Activated naive CD4-positive, alpha-beta T cell treated with Interleukin-2 at 50 U/mL for 16 hours (primary cell): ENCODE data around the gene KIF3A.

Source experiments
- DNase-seq: peaks from one replicate; pipeline ENCODE4 v3.0.0-alpha.2; 2020

Gene KIF3A

DNA sequence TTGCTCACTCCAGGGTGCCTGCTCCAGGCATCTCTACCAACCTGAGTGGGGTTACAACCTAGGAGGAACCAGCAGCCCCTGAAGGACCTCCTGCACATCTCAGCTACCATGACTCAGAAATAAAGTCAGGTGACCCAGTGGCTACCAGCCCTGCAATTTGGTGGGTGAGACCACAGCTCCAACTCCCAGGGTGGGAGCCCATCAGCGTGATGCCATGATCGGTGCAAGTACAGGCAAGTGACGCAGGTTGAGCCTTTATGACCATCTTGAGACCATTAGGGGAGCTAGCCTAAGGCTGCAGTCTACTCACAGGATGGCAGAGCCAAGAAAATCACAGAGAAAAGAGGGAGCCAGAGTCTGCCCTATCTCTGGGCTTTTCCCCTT, 31.1 kb upstream of the KIF3A start:
- DNase-seq, result no peak

DNA sequence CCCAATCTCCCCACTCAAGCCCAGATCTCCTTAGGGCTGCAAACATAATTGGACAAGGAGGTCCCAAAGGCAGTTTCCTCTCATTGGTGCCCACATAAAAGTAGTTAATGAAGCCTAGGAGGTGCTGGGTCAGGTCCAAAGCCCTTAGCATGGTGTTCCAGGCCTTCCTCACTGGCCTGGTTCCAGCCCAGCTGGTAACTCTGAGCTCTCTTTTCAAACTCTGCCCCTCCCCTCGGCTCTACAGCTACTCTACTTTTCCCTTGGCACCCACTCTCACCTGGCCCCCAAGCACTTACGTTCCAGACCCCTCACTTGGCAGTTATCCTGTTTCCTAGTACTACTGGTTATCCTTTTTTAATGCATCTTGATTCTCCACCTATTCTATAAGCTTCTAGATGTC, 29.8 kb upstream of the KIF3A start:
- DNase-seq, result no peak

DNA sequence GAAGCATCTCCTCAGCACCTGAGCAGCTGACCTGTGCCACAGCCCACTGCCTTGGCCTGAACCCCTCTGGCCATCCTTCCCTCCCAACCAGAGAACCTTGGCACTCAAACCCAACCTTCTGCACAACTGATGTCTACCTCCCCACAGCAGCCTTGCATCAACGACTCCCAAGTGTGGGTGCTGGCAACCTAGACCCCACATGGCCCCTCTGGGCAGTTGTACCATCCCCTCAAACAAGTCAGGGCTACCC, 29.4 kb upstream of the KIF3A start:
- DNase-seq, result no peak

DNA sequence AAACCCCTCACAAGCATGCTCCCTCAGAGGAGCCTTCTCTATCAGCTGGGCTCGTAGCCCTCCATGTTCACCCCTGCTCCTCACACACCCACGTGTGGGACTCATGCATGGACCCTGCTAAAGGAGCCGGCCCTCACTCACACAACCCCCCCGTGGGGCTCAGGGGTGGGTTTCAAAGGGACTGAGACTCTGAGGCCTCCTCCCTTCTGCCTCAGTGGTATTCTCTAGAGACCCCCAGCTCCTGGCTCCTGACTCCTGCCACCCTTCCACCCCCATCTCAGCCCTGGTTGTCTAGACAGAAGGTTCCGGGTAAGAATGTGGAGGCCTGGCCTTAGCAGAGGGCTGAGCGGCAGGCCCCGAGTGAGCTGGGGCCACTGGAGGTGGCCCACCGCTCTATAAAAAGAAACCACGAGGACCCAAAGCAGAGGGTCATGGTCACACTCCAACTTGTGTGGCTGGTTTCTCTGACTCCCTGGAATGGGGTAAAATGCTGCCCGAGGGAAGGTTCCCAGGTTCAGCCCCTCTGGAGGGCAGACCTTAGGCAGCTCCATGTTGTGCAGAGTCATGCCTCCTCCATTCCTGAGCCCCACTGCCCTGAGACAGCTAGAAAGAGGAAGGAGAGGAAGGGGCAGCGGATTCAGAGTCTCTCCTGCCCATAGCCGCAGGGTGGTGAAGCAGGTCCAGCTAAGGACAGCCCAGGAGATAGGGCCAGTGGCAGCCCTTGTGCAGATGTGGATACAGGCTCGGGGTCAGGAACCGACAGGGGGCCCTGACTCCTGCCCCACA, 28.9 kb upstream of the KIF3A start:
- DNase-seq, result no peak

DNA sequence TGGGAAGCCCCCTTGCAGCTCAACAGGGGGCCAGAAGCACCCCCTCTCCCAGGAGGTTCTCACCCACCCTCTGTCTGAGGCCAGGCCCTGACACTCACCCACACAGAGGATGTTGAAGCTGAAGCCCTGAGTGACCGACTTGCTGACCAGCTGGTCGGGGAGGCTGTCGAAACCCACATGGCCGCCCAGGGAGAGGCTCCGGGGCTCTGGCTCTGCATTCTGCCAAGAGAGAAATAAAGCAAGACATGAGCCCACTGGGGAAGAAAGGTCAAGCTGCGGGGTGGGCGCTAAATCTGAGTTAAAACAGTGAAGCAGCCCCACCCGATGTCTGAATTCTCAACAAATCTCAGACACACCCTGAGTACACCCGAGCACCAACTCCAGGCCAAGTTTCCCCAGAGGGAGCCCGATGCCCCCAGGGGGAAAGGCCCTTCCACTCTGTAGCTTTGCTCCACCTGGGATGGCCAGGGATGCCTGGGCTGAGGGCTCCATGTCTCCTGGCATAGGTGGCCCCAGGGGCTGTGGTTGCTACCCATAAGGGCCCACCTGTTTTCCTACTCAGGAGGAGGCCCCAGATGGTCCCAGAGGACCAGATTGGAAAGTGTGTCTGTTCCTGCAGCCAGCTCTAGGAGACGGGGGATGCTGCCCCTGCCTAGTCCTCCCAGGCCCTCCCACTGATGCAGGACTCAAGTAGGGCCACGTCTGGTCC, 28.1 kb upstream of the KIF3A start:
- DNase-seq, result no peak

DNA sequence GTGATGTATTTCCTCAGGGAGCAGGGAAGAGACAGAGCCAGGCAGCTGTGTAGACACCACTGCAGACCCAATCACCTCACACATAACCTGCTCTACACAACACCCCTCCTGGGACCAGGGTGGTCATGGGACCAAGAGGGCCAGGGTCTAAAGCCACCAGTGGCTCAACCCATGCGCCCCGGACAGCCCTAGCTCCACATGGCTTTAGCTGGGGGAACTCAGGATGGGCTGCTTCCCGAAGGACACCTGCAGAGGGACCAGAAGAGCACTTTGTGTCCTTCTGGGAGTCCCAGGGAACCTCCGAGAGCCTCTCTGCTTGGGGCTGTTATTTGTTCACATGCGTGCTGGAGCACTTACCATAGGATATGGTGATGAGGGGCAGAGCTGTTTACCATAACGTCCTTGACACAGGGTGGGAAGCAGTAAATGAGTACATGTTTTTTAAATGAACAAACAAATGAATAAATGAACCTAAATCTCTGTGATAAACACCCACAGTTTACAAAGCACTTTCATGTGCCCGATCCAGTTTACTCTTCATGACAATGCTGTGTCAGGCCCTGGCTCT, 27.4 kb upstream of the KIF3A start:
- DNase-seq, result no peak

DNA sequence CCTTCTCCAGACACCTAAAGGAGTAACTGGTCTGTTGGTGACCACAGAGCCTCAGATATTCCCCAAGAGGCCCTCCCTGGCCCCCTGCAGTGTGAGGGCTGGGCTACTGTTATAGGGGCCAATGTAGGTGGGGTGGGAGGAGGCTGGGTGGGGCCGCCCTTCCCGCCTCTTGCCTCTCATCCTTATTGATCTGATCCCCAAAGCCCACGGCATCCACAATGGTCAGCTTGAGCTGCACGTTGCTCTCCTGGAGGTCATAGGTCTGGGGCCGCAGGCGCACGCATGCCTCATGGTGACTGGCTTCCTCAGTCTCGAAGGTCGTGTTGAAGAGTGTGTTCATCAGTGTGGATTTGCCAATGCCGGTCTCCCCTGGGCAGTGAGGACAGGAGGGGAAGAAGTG, 26.7 kb upstream of the KIF3A start:
- DNase-seq, result no peak

DNA sequence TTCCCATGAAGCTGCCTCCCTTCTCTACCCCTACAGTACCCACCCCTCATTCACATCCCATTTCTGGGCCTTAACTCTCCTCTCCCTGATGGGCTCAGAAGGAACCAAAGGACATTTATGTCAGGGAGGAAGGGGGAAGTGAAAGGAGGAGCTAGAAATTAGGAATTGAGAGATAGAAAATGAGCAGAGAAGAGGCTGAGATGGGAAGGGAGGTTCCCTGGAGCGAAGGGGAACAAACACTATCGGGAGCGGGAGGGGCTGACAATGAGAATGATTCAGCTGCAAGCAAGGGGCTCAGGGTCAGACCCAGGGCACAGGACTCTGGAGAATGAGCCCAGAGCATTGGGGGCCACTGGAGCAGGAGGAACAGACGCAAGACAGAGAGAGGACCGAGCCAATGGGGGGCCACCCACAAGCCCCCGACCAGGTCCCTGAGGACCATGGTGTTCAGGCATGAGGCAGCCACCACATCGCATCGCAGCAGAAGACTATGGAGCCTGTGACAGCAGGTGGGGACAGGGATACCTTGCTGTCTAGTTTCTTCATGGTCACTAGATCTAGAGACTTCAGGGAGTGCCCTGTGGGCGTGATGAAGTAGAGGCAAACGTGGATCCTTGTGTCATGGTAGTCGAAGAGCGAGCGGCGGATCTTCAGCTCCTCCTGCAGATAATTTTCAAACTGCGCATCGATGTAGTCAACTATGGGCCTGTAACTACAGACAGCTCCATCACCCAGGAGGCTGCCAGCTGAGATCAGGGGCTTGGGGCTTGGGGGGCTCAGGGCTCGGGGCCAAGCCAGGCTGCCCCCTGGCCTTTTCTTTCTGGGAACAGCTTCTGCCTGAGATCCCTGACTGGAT, 26.1 kb upstream of the KIF3A start:
- DNase-seq, result no peak

DNA sequence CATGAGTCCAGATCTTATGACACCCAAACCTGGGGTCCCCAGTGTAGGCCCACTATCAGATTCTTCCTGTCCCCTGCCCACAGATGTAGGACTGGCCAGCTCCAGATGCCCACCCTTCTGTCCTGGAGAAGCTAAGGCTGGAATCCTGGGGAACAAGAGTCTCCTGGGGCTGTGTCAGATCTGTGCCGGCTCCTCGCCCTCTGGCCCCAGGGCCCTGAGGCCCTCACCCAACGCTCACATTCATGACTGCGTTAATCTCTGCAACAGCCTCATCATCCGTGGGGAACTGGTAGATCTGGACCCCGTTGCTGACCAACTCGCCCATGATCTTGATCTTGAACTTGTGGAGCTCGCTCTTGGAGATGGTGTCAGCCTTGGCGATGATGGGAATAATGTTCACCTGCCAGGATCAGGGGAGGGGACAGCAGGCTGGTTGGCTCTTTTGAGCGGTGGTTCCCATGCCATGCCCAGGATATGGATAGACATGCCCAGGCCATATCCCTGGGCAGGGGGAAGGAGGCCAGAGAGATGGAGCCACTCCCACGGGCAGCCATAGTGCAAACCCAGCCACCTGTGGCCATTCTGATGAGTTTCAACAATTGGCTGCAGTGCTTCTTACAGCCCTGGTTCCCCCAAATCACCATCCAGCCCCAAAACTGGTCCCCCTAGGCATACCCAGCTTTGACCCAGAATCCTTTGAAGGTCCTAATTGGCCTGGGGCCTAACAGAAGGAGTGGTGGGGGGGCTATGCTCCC, 25.1 kb upstream of the KIF3A start:
- DNase-seq, result no peak

DNA sequence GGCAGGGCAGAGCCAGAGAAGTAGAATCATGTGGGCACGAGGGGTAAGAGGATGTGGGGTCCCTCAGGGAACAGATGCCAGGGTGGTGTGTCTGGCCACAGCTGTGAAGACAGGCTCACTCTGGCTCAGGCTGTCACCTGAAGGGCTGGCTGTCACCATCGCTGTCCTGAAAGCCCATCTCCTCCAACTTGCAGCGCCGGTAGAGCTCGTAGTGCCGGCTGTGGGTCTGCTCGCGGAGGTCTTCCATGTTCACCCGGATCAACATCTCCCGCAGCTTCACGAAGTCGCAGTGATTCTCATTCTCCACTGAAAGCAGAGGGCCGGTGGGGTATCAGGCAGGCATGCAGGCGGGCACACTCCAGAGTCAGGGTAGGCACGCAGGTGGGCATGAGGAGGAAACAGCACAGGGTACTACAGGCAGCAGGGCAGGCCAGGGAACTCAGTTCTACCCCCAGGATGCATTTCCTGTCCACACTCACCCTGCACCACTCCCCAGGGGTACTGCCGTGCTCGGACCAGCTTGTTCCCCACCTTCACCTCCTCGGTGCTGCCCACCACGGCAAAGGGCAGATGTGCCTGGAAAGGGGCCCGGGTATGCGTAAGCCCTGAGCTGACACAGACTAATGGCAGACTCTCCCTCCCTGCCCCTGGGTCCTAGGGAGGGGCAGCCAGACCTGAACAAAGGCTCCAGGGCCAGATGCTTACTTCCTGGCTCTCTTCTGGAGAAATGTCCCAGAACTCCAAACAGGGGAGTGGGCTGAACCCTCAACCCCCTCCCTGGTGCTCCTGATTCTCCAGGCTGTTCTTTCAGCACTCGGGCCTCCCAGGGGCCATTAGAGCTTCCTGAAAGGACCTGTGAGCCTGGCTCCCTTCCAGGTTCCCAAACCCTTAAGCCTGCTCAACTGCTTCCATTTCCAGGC, 24.2 kb upstream of the KIF3A start:
- DNase-seq, result no peak

DNA sequence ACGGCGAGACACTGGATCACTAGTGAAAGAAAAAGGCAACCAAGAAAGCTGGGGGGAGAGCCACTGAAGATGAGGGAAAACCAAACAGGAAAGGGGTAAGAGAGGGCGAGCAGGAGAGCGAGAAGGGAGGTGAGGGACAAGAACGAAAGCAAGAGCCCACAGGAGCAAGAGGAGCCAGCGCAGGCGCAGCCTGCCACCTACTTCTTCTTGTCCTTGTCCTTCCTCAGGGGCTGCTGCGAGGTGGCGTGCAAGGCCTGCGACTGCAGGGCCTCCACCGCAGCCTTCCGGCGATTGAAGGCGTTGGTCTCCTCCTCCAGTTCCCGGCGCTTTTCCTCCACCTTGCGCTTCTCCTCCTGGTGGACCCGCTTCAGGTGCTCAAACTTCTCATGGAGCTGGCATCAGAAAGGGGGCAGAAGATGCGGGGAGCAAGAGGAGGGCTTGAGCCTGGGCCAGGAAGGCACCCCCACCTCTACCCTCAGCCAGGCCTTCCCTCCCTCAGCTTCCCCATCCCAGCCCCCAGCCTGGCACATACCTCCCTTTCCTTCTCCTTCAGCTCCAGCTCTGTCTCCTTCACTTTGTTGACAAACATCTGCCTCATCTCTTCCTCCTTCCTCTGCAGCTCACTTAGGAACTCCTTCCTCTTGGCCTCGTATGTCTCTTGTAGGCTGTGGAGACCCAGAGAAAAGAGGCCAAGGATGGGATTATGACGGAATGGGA, 23.4 kb upstream of the KIF3A start:
- no peak for DNase-seq

DNA sequence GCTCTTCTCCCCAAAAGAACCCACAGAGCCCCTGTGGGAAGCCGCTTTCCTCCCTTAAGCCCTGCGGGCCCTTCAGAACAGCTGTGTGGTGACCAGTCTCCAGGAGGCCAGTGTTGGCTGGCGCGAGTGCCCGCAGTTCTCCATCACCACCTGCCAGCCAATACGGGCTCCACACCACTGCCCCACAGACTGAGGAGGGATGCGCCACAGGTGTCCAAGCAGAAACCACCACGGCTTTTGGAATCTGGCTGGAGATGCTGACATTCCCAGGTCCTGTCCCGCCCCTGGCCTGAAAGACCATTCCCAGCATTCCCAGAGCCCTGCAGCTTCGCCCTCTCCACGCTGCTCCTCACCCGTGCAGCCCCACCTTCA, 22.7 kb upstream of the KIF3A start:
- DNase-seq, result no peak

DNA sequence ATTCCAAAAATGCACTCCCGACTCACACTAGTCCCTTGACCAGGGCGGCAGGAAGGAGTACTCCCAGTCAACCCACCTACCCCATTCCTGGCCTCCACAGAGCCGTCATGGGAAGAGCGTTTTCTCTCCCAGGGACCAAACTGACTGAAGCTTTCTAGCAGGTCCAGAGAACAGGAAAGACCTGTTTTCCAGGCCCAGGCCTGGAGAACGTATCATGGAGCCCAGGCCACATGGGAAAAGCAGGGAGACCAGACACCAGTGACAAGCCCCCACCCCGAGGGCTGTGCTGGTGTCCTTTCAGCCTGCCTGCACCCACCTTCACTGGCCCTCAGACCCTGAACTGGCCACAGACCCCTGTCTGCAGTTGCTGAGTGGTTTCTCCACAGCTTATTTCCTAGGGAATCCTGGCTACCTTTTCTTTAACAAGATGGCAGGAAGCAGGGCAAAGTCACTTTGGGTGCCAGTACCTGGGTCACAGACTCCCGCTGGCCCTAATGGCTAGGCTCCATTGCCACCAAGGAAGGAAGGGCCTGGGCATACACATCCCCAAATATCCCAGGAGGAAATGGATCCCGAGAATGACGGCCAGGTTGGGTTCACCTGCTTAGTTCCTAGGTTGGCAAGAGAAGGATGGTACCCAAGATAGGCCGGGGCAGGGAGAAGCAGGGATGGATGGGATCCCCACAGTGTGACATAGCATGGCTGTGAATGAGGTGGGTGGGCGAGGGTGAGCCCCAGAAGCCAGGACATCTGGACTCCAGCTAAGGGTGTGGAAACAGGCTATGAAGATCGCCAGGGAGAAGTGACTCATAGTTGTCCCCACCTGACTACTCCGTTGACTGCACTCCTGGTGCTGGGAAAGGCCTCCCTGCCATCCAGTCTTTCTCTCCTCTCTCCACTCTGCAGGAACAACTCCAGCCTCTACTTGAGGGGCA, 22.0 kb upstream of the KIF3A start:
- DNase-seq, result no peak

DNA sequence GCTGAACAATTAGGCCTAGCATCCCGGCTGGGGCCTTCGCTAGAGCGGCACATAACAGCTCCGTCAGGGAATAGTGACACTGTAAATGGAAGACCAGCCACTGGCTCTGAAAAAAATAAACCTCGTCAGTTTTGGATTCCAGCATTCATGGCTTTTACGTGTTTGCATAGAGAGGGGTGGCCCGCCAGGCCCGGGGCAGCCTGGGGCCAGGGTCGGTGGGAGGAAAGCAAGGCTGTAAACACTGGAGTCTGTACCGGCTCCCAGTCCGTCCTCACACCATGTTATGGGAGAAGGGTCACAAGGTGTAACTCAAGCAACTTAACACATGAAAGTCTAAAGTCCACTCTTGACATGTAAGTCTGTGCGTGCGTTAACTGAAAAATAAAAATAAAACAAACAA, 21.1 kb upstream of the KIF3A start:
- DNase-seq, result no peak

DNA sequence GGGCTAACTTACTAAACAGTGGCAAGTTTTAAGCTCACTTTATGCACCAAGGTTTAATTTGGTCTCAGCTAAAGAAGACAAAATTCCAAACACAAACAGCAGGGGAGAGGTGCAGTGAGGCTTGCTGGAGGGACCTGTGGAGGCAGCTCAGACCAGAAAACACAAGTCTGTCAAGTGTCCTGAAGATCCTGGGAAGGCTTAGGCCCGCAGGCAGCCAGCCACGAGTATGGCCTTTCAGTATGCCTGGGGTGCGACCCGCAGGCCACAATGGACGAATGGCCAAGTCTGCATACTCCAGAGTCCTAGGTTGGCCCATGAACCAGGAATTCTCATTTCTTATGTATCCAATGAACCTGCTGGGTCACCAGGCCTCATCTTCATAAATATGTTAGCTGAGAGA, 19.2 kb upstream of the KIF3A start:
- no peak for DNase-seq

DNA sequence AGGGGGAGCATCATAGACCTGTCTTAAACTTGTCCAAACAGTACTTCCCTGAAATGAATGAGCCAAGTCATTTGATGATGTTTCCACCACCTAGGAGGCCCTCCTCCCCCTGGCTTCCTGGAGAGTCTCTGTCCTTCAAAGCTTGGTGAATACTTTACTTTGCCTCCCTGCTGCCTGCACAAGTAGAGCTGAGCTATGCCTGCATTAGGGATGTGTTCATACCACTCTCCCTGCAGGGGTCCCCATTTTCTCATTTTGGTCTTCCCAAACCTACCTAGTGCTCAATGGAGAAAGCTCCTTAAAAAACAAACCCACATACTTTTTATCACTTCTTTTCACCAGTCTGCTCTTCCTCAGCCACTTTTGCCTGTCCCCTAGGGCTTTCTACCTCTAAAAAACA, 17.6 kb upstream of the KIF3A start:
- DNase-seq, result no peak

DNA sequence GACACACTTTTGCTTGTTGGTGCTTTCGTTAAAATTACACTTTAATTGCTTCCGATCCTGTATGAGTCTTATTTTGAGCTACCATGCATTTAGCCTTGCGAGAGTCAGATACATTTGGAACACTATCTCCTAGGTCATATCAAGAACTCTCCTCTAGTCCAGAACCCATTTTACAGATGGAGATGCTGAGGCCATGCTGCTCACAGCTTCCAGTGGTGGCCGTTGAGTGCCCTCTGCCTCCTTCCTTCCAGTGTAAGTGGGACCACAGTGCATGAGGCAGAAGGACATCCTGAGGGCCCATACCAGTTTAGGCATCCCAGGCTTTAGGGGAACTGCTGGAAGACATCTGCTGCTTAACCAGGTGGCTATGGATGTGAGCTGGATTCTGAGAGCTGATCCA, 16.8 kb upstream of the KIF3A start:
- DNase-seq, result peak; percentile 1

DNA sequence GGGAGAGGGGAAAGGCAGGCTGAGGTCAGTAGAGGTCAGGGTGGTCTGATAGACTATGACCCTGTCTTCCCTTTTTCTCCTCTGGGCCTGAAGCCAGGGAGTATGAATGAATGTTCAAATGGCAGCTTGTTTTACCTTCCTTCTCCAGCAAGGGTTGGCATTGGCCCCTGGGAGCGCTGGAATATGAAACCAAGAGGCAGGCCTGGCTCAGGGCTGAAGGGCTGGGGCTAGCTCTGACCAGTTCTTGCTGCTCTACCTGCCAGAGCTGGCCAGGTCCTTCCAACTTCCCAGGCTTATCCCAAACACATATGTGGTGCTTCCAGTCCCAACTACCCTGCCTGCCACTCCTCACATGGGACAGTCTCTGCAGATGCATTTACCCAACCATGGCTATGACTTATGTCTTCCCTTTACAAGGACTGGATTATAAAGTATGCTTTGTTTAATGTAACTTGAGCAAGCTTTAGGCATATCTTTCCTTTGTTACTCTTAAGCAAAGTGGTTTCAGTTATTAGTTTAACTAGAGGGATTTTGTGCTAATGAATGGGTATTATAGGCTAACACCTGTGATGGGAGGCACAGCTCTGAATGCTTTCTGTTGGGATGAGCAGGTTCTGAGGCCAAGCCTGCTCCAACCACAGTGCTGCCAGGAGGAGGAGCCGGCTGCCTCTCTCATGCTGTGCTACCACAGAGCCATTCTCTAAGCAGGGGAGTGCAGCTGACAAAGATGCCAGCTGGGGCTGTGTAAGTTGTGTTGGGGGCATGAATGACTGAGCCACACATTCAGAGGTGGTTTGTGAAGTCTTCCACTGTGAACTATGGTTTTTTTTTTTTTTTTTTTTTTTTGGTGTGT, 16.0 kb upstream of the KIF3A start:
- no peak for DNase-seq

DNA sequence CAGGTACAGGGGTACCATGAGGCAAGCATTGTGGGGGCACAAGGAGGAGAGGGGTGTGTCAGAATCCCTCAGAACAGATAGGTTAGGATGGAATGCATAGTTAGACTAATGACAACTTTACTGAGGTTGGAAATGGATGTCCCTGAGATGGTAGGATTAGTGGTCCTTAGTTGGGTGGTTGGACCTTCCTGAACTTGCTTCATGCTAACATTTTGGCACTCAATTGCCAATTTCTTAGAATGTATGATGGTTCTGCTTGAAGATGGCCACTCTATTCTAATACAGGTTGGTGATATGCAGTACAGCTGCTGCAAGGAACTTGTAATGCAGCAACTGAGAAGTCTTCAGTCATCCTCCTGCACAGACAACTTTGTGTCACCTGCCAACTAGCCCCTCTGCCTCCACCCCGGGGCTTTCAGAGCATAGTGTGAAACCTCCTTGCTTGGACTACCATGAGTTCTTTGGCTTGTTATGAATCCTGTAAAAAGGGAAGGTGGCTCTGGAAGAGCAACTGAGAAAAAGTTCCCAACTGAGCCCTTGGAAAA, 15.3 kb upstream of the KIF3A start:
- no peak for DNase-seq
